B cell (primary cell): ENCODE results near the gene EDAR. TPM values are rescaled to one million over a fixed set of nuclear protein-coding genes. Genes with fewer than 3 reads are reported as not detected.

Source experiments
- ATAC-seq: fragments of 200-7000 bp; cut with Tn5 transposase; one replicate; pipeline ENCODE4 v1.10.0; 2021; ENCODE audit warnings: low read depth, mild to moderate bottlenecking, moderate number of reproducible peaks, moderate library complexity
- CTCF ChIA-PET: fragments of 350-600 bp; sonication (Branson Sonifier 250); formaldehyde crosslinking; loops from one replicate; lab custom pipeline; 2021; ENCODE audit warnings: antibody characterized with exemption, inconsistent platforms; lab: Charles Lee
- POLR2A ChIA-PET: fragments of 350-600 bp; sonication (Branson Sonifier 250); formaldehyde crosslinking; loops from one replicate; lab custom pipeline; 2021; ENCODE audit warnings: antibody characterized with exemption; lab: Charles Lee
- DNase-seq: peaks from one replicate; pipeline ENCODE4 v3.0.0; 2013
- H2AFZ ChIP-seq: 2 replicates; pipeline ENCODE4 v1.6.1; 2012; ENCODE audit warnings: mild to moderate bottlenecking, low read depth, low read length; ENCODE audit not compliant: insufficient read depth, poor library complexity, severe bottlenecking
- H3K27ac ChIP-seq, 2 donors: 1 replicate in 1 of 2; 2 replicates in 1 of 2; pipeline ENCODE4 v1.5.1; 2012 to 2013; ENCODE audit warnings: low read length in 2 of 2, mild to moderate bottlenecking in 2 of 2, moderate library complexity in 1 of 2
- H3K27me3 ChIP-seq, 4 experiments: fragments of 200-600 bp in 1 of 4; sonication (generic) in 1 of 4; replicated peaks in 1 of 4; 1 replicate in 2 of 4; 2 replicates in 2 of 4; pipeline versions ENCODE4 v1.6.1 to v1.7.0; 2013 to 2016; ENCODE audit warnings: low read length in 3 of 4, mild to moderate bottlenecking in 2 of 4, mixed read lengths in 1 of 4, moderate library complexity in 1 of 4; ENCODE audit not compliant: insufficient read depth in 4 of 4, control insufficient read depth in 3 of 4; ENCODE audit errors: control extremely low read depth in 1 of 4
- H3K36me3 ChIP-seq, 2 experiments: replicated peaks in 1 of 2; 1 replicate in 1 of 2; 2 replicates in 1 of 2; pipeline versions ENCODE4 v1.6.1 to v1.7.1; 2013; ENCODE audit warnings: low read length in 1 of 2; ENCODE audit not compliant: insufficient read depth in 2 of 2, control insufficient read depth in 1 of 2; ENCODE audit errors: control extremely low read depth in 1 of 2, extremely low read depth in 1 of 2
- H3K4me1 ChIP-seq, 2 donors: fragments of 200-600 bp in 1 of 2; sonication (generic) in 1 of 2; 1 replicate in 1 of 2; 2 replicates in 1 of 2; pipeline versions ENCODE4 v1.5.1 to v1.6.1; 2013 to 2017; ENCODE audit warnings: low read length in 2 of 2; ENCODE audit not compliant: control insufficient read depth in 2 of 2, insufficient read depth in 2 of 2
- H3K4me2 ChIP-seq: replicated peaks from 2 replicates; pipeline ENCODE3; 2012; ENCODE audit warnings: mild to moderate bottlenecking, low read depth, low read length; ENCODE audit not compliant: poor library complexity, severe bottlenecking
- H3K4me3 ChIP-seq, 5 experiments: fragments of 200-600 bp in 1 of 5; sonication (generic) in 1 of 5; 1 replicate in 3 of 5; 2 replicates in 2 of 5; pipeline versions ENCODE4 v1.5.1 to v1.7.0; 2011 to 2016; ENCODE audit warnings: low read length in 4 of 5, mild to moderate bottlenecking in 4 of 5, low read depth in 2 of 5, control low read depth in 1 of 5, moderate library complexity in 1 of 5; ENCODE audit not compliant: insufficient read depth in 1 of 5; ENCODE audit errors: control extremely low read depth in 1 of 5, extremely low read depth in 1 of 5
- H3K79me2 ChIP-seq: fragments of 200-600 bp; sonication (generic); one replicate; pipeline ENCODE4 v1.6.0; 2016; ENCODE audit warnings: low read length; ENCODE audit not compliant: control insufficient read depth, insufficient read depth
- H3K9ac ChIP-seq: fragments of 200-600 bp; sonication (generic); 2 replicates; pipeline ENCODE4 v1.6.1; 2017; ENCODE audit warnings: mild to moderate bottlenecking, low read length, moderate library complexity
- H3K9me3 ChIP-seq, 3 donors: one replicate each; pipeline versions ENCODE4 v1.6.1 to v1.7.1; 2013; ENCODE audit warnings: low read length in 2 of 3; ENCODE audit not compliant: control insufficient read depth in 2 of 3, insufficient read depth in 1 of 3; ENCODE audit errors: control extremely low read depth in 1 of 3
- H4K20me1 ChIP-seq: 2 replicates; pipeline ENCODE4 v1.6.0; 2012; ENCODE audit warnings: mild to moderate bottlenecking, low read length; ENCODE audit not compliant: insufficient read depth, control insufficient read depth, poor library complexity, severe bottlenecking
- H3K27ac Mint-ChIP-seq: one replicate; pipeline ENCODE4 v1.8.0; 2021; ENCODE audit warnings: mixed read lengths
- H3K27me3 Mint-ChIP-seq: one replicate; pipeline ENCODE4 v1.8.0; 2021; ENCODE audit warnings: mixed read lengths
- H3K4me1 Mint-ChIP-seq: one replicate; pipeline ENCODE4 v1.8.0; 2021; ENCODE audit warnings: mixed read lengths
- H3K4me3 Mint-ChIP-seq: one replicate; pipeline ENCODE4 v1.8.0; 2021; ENCODE audit warnings: mixed read lengths
- H3K9me3 Mint-ChIP-seq: one replicate; pipeline ENCODE4 v1.8.0; 2022; ENCODE audit warnings: mixed read lengths; ENCODE audit not compliant: insufficient read depth
- CTCF ChIP-seq: fragments of 200-600 bp; IDR thresholded peaks from one replicate; pipeline ENCODE4 v1.8.0; 2022; ENCODE audit warnings: antibody characterized with exemption, mild to moderate bottlenecking
- EZH2 ChIP-seq: IDR thresholded peaks from 2 replicates; pipeline ENCODE4 v1.6.1; 2012; ENCODE audit warnings: borderline replicate concordance, low read depth, mild to moderate bottlenecking, moderate library complexity, low read length; ENCODE audit not compliant: insufficient read depth, poor library complexity, severe bottlenecking
- WGBS: methylation state at CpG from one replicate; pipeline ENCODE4 v1.1.5; 2013; ENCODE audit warnings: missing lambda C conversion rate; ENCODE audit not compliant: insufficient coverage; 5-methylcytosine and 5-hydroxymethylcytosine counted together
- intact Hi-C: fragments of 100-400 bp; cut with micrococcal nuclease; formaldehyde crosslinking; loops from one replicate; pipeline ENCODE4 v1.10.0; 2022
- polyA plus RNA-seq: library from polyadenylated mRNA; depleted of rRNA; stranded (reverse); fragments of >200 nt; gene quantifications from 2 replicates; pipeline ENCODE4 v1.2.3, GENCODE V29; 2012
- total RNA-seq, 2 donors: library from RNA; stranded (reverse); fragments of 120-200 nt in 1 of 2; gene quantifications; 1 replicate in 1 of 2; 2 replicates in 1 of 2; pipeline versions ENCODE4 v1.2.3 to v1.2.4, GENCODE V29; 2013 to 2022

The EDAR gene
- total and polyA plus RNA-seq, 2 donors (not counting 1 experiment from before 2014, with no cell fraction given) = 0.03 TPM; not detected in 1

GRCh38 chr2:108912629-108912902 is 76.5 kb downstream of the EDAR start:
- Histone ChIP-seq H3K79me2 (no peaks in the 10 kb centered on the region), H3K27ac (no peak overlapping the region), H3K4me2 (no peak overlapping the region), H3K9ac (no peak overlapping the region), H3K4me1 (no peaks in the 10 kb centered on the region), H3K9me3 (no peaks in the 10 kb centered on the region), H2AFZ (no peak overlapping the region), H3K4me3 (no peak overlapping the region), H3K36me3 (no peaks in the 10 kb centered on the region), H3K27me3 (no peaks in the 10 kb centered on the region), H4K20me1 (no peaks in the 10 kb centered on the region)
- DNase-seq (no peak), ATAC-seq (no peak)
- Mint-ChIP-seq H3K9me3 (no peaks in the 10 kb centered on the region), H3K27ac (no peak overlapping the region), H3K4me3 (no peak overlapping the region), H3K27me3 (no peaks in the 10 kb centered on the region), H3K4me1 (no peaks in the 10 kb centered on the region)
- intact Hi-C loops = no loop called here
- 83% methylated on average over 5 of the region's 5 CpGs for WGBS
- ChIA-PET POLR2A (no interaction called here), CTCF (no interaction called here)
- TF ChIP-seq CTCF = no peak
- TF ChIP-seq EZH2 = no peak

GRCh38 chr2:108911807-108912628 is 77.0 kb downstream of the EDAR start:
- WGBS = 87% methylated on average over 16 of the region's 21 CpGs
- Histone ChIP-seq H3K9ac (no peak overlapping the region), H4K20me1 (no peaks in the 10 kb centered on the region), H3K4me1 (no peaks in the 10 kb centered on the region), H3K79me2 (no peaks in the 10 kb centered on the region), H3K9me3 (no peaks in the 10 kb centered on the region), H2AFZ (no peak overlapping the region), H3K4me2 (no peak overlapping the region), H3K27me3 (no peaks in the 10 kb centered on the region), H3K4me3 (no peak overlapping the region), H3K36me3 (no peaks in the 10 kb centered on the region), H3K27ac (no peak overlapping the region)
- no peak overlapping the region for H3K4me3 Mint-ChIP-seq
- H3K27ac Mint-ChIP-seq = no peak overlapping the region
- no peaks in the 10 kb centered on the region for H3K27me3 Mint-ChIP-seq
- H3K9me3 Mint-ChIP-seq = no peaks in the 10 kb centered on the region
- ChIA-PET POLR2A (no interaction called here), CTCF (no interaction called here)
- intact Hi-C loops = no loop called here
- no peak for ATAC-seq
- DNase-seq = no peak
- TF ChIP-seq EZH2 = no peak
- no peaks in the 10 kb centered on the region for H3K4me1 Mint-ChIP-seq
